MM.1S (cell line): ENCODE measurements around the gene EXOC3L1.
A peak's percentile ranks its signal among the peaks of the same experiment; 100 is the strongest.

Source experiments
- DNase-seq: peaks from one replicate; pipeline ENCODE4 v3.0.0-alpha.2; 2015
- H2AFZ ChIP-seq: fragments of 300-600 bp; sonication (generic); 2 replicates; pipeline ENCODE4 v1.6.0; 2016; ENCODE audit warnings: antibody characterized with exemption, low read length
- H3F3A ChIP-seq: fragments of 300-600 bp; sonication (generic); 2 replicates; pipeline ENCODE4 v1.6.1; 2016; ENCODE audit warnings: mild to moderate bottlenecking, antibody characterized with exemption, low read length, moderate library complexity, mixed read lengths; ENCODE audit not compliant: insufficient read depth
- H3K27ac ChIP-seq: fragments of 300-600 bp; sonication (generic); 2 replicates; pipeline ENCODE4 v1.5.1; 2016; ENCODE audit warnings: mild to moderate bottlenecking, low read length
- H3K27me3 ChIP-seq: fragments of 300-600 bp; sonication (generic); replicated peaks from 2 replicates; pipeline ENCODE4 v1.6.0; 2016; ENCODE audit warnings: low read length; ENCODE audit not compliant: insufficient read depth
- H3K36me3 ChIP-seq: fragments of 300-600 bp; sonication (generic); replicated peaks from 2 replicates; pipeline ENCODE4 v1.6.1; 2016; ENCODE audit warnings: mild to moderate bottlenecking, low read length, mixed read lengths; ENCODE audit not compliant: insufficient read depth
- H3K4me1 ChIP-seq: fragments of 300-600 bp; sonication (generic); 2 replicates; pipeline ENCODE4 v1.6.1; 2016; ENCODE audit warnings: low read length, mixed read lengths
- H3K4me2 ChIP-seq: fragments of 300-600 bp; sonication (generic); 2 replicates; pipeline ENCODE4 v1.6.0; 2016; ENCODE audit warnings: low read depth, low read length
- H3K4me3 ChIP-seq: fragments of 300-600 bp; sonication (generic); 2 replicates; pipeline ENCODE4 v1.5.1; 2016; ENCODE audit warnings: low read length, mixed read lengths
- H3K79me2 ChIP-seq: fragments of 300-600 bp; sonication (generic); 2 replicates; pipeline ENCODE4 v1.6.1; 2016; ENCODE audit warnings: mixed run types, low read length, mixed read lengths
- H3K9ac ChIP-seq: fragments of 300-600 bp; sonication (generic); 2 replicates; pipeline ENCODE4 v1.6.1; 2016; ENCODE audit warnings: low read length, mixed read lengths
- H3K9me2 ChIP-seq: fragments of 300-600 bp; sonication (generic); replicated peaks from 2 replicates; pipeline ENCODE4 v1.6.1; 2016; ENCODE audit warnings: mild to moderate bottlenecking, low read length, mixed read lengths; ENCODE audit not compliant: insufficient read depth
- H3K9me3 ChIP-seq: fragments of 300-600 bp; sonication (generic); replicated peaks from 2 replicates; pipeline ENCODE4 v1.6.1; 2016; ENCODE audit warnings: mild to moderate bottlenecking, low read length, mixed read lengths; ENCODE audit not compliant: insufficient read depth
- H4K20me1 ChIP-seq: fragments of 300-600 bp; sonication (generic); 2 replicates; pipeline ENCODE4 v1.6.1; 2016; ENCODE audit warnings: mild to moderate bottlenecking, low read length, moderate library complexity, mixed read lengths; ENCODE audit not compliant: insufficient read depth
- EZH2 ChIP-seq: fragments of 300-600 bp; sonication (generic); optimal IDR thresholded peaks from 2 replicates; pipeline ENCODE3; 2017; ENCODE audit warnings: low read depth, mild to moderate bottlenecking, antibody characterized with exemption, low read length, mixed read lengths
- EZH2phosphoT487 ChIP-seq: fragments of 300-600 bp; sonication (generic); IDR thresholded peaks from 2 replicates; pipeline ENCODE4 v1.6.1; 2018; ENCODE audit warnings: antibody characterized with exemption, low read length
- TF ChIP-seq, protein P1 (sequence below): fragments of 300-600 bp; sonication (generic); IDR thresholded peaks from 2 replicates; pipeline ENCODE4 v1.5.1; 2016; ENCODE audit warnings: antibody characterized with exemption, low read length, mixed read lengths

EXOC3L1 gene

DNA sequence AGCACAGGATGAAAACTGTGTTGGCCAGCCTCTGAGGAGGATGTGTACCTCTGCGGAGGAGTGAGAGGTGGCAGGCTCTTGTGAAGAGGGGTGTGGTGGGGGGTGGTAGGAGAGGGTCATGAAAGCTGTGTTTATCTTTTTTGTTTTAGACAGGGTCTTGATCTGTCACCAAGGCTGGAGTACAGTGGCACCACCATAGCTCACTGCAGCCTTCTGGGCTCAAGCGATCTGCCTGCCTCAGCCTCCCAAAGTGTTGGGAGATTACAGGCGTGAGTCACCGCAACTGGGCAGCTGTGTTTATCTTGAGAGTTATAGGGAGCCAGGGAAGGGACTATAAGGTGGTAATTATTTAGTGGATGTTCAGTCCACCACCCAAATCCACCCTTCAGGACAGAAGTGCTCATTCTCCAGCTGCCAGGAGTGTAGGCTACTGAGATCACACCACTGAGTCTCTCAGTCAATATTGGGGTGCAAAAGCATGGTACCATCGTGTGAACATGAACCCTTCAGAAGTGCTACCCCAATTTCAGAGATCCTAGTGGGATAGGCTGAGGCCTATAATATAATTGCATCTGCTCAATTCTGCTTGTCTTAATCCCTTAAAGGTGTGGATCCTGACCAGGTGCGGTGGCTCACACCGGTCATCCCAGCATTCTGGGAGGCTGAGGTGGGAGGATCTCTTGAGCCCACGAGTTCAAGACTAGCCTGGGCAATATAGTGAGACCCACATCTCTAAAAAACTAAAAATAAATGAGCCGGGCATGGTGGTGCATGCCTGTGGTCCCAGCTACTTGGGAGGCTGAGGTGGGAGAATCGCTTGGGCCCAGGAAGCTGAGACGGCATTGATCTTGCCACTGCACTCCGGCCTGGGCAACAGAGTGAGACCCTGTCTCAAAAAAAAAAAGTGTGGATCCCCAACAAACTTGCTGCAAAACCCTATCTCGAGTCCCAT lies 788 bp upstream of the EXOC3L1 start:
- no peak overlapping the region for H3K27ac ChIP-seq
- H2AFZ ChIP-seq, result peak overlapping the region; percentile 54; the same call in 1 of the 2 replicates
- H4K20me1 ChIP-seq, result no peaks in the 10 kb centered on the region
- H3K9me2 ChIP-seq, result no peaks in the 10 kb centered on the region
- DNase-seq, result no peak
- no peaks in the 10 kb centered on the region for H3F3A ChIP-seq
- H3K79me2 ChIP-seq, result peaks cover 36% of the 10 kb centered on the region
- H3K4me1 ChIP-seq, result peaks cover 9% of the 10 kb centered on the region; the same call in 1 of the 2 replicates
- H3K4me2 ChIP-seq, result no peak overlapping the region
- H3K27me3 ChIP-seq, result peaks cover 13% of the 10 kb centered on the region
- H3K36me3 ChIP-seq, result peaks cover 5% of the 10 kb centered on the region; the same call in 1 of the 2 replicates
- no peak overlapping the region for H3K4me3 ChIP-seq
- H3K9me3 ChIP-seq, result no peaks in the 10 kb centered on the region
- TF ChIP-seq EZH2 (no peak), EZH2phosphoT487 (no peak)
- TF ChIP-seq, protein P1, sequence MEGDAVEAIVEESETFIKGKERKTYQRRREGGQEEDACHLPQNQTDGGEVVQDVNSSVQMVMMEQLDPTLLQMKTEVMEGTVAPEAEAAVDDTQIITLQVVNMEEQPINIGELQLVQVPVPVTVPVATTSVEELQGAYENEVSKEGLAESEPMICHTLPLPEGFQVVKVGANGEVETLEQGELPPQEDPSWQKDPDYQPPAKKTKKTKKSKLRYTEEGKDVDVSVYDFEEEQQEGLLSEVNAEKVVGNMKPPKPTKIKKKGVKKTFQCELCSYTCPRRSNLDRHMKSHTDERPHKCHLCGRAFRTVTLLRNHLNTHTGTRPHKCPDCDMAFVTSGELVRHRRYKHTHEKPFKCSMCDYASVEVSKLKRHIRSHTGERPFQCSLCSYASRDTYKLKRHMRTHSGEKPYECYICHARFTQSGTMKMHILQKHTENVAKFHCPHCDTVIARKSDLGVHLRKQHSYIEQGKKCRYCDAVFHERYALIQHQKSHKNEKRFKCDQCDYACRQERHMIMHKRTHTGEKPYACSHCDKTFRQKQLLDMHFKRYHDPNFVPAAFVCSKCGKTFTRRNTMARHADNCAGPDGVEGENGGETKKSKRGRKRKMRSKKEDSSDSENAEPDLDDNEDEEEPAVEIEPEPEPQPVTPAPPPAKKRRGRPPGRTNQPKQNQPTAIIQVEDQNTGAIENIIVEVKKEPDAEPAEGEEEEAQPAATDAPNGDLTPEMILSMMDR, result no peak
- H3K9ac ChIP-seq, result no peak overlapping the region

DNA sequence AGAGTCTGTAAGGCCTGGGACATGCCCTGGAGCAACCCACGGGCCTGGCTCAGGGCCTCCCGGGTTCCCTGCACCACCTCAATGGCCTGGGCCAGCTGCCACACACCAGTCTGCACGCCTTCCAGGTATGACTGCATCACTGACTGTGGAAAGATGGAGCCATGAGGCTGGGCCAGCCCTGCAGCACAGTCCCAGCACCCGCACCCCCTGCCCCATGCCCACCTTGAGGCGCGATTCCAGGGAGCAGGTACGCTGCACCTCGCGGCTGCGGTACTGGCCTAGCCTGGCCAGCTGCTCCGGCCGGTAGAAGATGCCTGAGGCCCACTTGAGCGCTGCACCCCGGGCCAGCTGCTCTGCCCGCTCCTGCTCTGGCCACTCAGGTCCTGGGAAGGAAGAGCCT lies 1.1 kb downstream of the EXOC3L1 start:
- Histone ChIP-seq H3K9ac (no peak overlapping the region), H2AFZ (no peak overlapping the region), H3K9me3 (no peaks in the 10 kb centered on the region), H3K4me1 (peaks cover 17% of the 10 kb centered on the region), H3K4me3 (no peak overlapping the region), H3F3A (peaks cover 9% of the 10 kb centered on the region; the same call in 1 of the 2 replicates), H3K27ac (no peak overlapping the region), H3K27me3 (peaks cover 13% of the 10 kb centered on the region), H4K20me1 (no peaks in the 10 kb centered on the region), H3K4me2 (no peak overlapping the region), H3K36me3 (no peaks in the 10 kb centered on the region), H3K79me2 (peaks cover 18% of the 10 kb centered on the region), H3K9me2 (no peaks in the 10 kb centered on the region)
- TF ChIP-seq EZH2phosphoT487 (no peak), EZH2 (no peak)
- TF ChIP-seq, protein P1, result no peak
- DNase-seq, result no peak

DNA sequence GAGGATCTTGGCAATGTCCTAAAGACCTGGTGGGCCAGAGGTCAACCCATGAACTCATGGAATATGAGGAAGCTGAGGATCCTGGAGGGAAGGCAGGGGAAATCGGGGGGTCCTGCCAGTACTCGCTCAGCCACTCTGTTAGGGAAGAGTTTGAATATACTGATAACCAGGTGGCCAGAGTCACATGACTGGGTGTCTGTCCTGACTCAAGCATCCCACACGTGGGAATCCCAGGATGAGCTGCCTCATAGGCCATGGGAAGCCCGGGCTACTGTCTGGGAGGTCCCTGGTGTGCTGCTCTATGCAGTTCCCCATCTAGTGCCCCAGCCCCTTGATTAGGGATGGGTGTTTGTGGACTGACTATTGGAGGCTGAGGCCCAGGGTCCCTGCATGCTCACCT lies 1.6 kb downstream of the EXOC3L1 start:
- no peak overlapping the region for H3K27ac ChIP-seq
- peaks cover 9% of the 10 kb centered on the region; the same call in 1 of the 2 replicates for H3F3A ChIP-seq
- H3K36me3 ChIP-seq, result no peaks in the 10 kb centered on the region
- peaks cover 14% of the 10 kb centered on the region for H3K4me1 ChIP-seq
- no peaks in the 10 kb centered on the region for H4K20me1 ChIP-seq
- DNase-seq, result no peak
- no peak overlapping the region for H3K9ac ChIP-seq
- no peaks in the 10 kb centered on the region for H3K9me2 ChIP-seq
- no peak overlapping the region for H3K4me2 ChIP-seq
- no peak overlapping the region for H2AFZ ChIP-seq
- peaks cover 13% of the 10 kb centered on the region for H3K27me3 ChIP-seq
- TF ChIP-seq EZH2, result no peak
- TF ChIP-seq, protein P1, result no peak
- no peak for TF ChIP-seq EZH2phosphoT487
- peaks cover 14% of the 10 kb centered on the region for H3K79me2 ChIP-seq
- no peak overlapping the region for H3K4me3 ChIP-seq
- no peaks in the 10 kb centered on the region for H3K9me3 ChIP-seq
